Body of pancreas (tissue), 4 donors: ENCODE measurements around the gene PRAMEF5. TPM values are rescaled to one million over a fixed set of nuclear protein-coding genes. Genes with fewer than 3 reads are reported as not detected.
"Not testable (repeated sequence)": the region's sequence is repeated elsewhere in the genome, so short reads cannot be mapped to it uniquely, and the experiment has no call there.

Source experiments
- ATAC-seq: fragments of 150-250 bp; one replicate; pipeline ENCODE4 v1.9.1; 2016
- DNase-seq, 4 donors: peaks; one replicate each; pipeline ENCODE4 v3.0.0-alpha.2; 2019
- H3K27ac ChIP-seq, 4 donors: fragments of 200-600 bp; sonication (generic); 1 replicate in 3 of 4; 2 replicates in 1 of 4; pipeline versions ENCODE4 v1.5.1 to v1.6.1; 2016 to 2019; ENCODE audit warnings: mild to moderate bottlenecking in 1 of 4, mixed read lengths in 1 of 4, moderate library complexity in 1 of 4
- H3K27me3 ChIP-seq, 2 donors: fragments of 200-600 bp; sonication (generic); one replicate each; pipeline ENCODE4 v1.6.0; 2016; ENCODE audit warnings: mild to moderate bottlenecking in 1 of 2
- H3K36me3 ChIP-seq, 2 donors: fragments of 200-600 bp; sonication (generic); replicated peaks in 1 of 2; 2 replicates each; pipeline ENCODE4 v1.5.1; 2016; ENCODE audit warnings: low read depth in 2 of 2; ENCODE audit not compliant: insufficient read depth in 1 of 2
- H3K4me1 ChIP-seq: fragments of 200-600 bp; sonication (generic); one replicate; pipeline ENCODE4 v1.6.0; 2016
- H3K4me3 ChIP-seq, 2 donors: fragments of 200-600 bp; sonication (generic); 1 replicate in 1 of 2; 2 replicates in 1 of 2; pipeline ENCODE4 v1.5.1; 2016 to 2019
- H3K9me3 ChIP-seq, 3 donors: fragments of 200-600 bp; sonication (generic); 1 replicate in 2 of 3; 2 replicates in 1 of 3; pipeline ENCODE4 v1.5.1; 2016
- WGBS, 2 donors: methylation state at CpG; one replicate each; pipeline ENCODE4 v1.1.5; 2017; 5-methylcytosine and 5-hydroxymethylcytosine counted together
- intact Hi-C: fragments of 100-400 bp; cut with DNase I; formaldehyde crosslinking; loops from one replicate; pipeline ENCODE4 v1.15.1; 2023
- total RNA-seq, 2 donors: library from RNA; depleted of rRNA; stranded (reverse); fragments of >200 nt; gene quantifications; one replicate each; pipeline ENCODE4 v1.1.0, GENCODE V29; 2016

Gene PRAMEF5
- total RNA-seq, 2 donors from 2014 or later = not detected

GRCh38 chr1:13246554-13246871 is 7.5 kb upstream of the PRAMEF5 start:
- H3K27ac ChIP-seq, H3K9me3 ChIP-seq, DNase-seq, ATAC-seq, H3K36me3 ChIP-seq, H3K4me3 ChIP-seq, H3K4me1 ChIP-seq, intact Hi-C loops, H3K27me3 ChIP-seq: not testable (repeated sequence)
- 74 to 77% methylated on average over 2 of the region's 2 CpGs for WGBS, 2 donors

GRCh38 chr1:13247122-13247521 is 6.9 kb upstream of the PRAMEF5 start:
- H3K9me3 ChIP-seq, ATAC-seq, H3K4me1 ChIP-seq, H3K27ac ChIP-seq, H3K36me3 ChIP-seq, H3K4me3 ChIP-seq, DNase-seq, H3K27me3 ChIP-seq, intact Hi-C loops: not testable (repeated sequence)
- WGBS, 2 donors = 48 to 67% methylated on average over 6 to 7 of the region's 7 CpGs

- H3K4me1 ChIP-seq, intact Hi-C loops, DNase-seq, H3K27ac ChIP-seq, H3K36me3 ChIP-seq, ATAC-seq, H3K9me3 ChIP-seq, H3K4me3 ChIP-seq, H3K27me3 ChIP-seq: not testable (repeated sequence)
- no CpG with 5 or more reads among the region's 3 CpGs for WGBS, 2 donors
These were observed 11.1 kb downstream of the PRAMEF5 start for GRCh38 chr1:13265124-13265523.

GRCh38 chr1:13277016-13277415 is 23.0 kb downstream of the PRAMEF5 start:
- H3K27ac ChIP-seq, H3K4me1 ChIP-seq, H3K4me3 ChIP-seq, ATAC-seq, H3K9me3 ChIP-seq, H3K36me3 ChIP-seq, H3K27me3 ChIP-seq, DNase-seq, intact Hi-C loops: not testable (repeated sequence)
- 58 to 60% methylated on average over 1 to 6 of the region's 6 CpGs for WGBS, 2 donors

- ATAC-seq, DNase-seq, H3K4me1 ChIP-seq, intact Hi-C loops, H3K27ac ChIP-seq, H3K27me3 ChIP-seq, H3K9me3 ChIP-seq, H3K36me3 ChIP-seq, H3K4me3 ChIP-seq: not testable (repeated sequence)
- 47 to 76% methylated on average over 3 of the region's 3 CpGs for WGBS, 2 donors
These were observed 25.6 kb downstream of the PRAMEF5 start for GRCh38 chr1:13279617-13280016.

GRCh38 chr1:13285037-13285436 is 31.0 kb downstream of the PRAMEF5 start, which contains the start of gene PRAMEF8:
PRAMEF8 (minus strand) TSS chr1:13285137; CDS start chr1:13284091, 1,046 bp downstream.
- no CpG with 5 or more reads among the region's 1 CpG for WGBS, 2 donors
- H3K27ac ChIP-seq, H3K4me3 ChIP-seq, intact Hi-C loops, H3K27me3 ChIP-seq, H3K9me3 ChIP-seq, DNase-seq, H3K4me1 ChIP-seq, H3K36me3 ChIP-seq, ATAC-seq: not testable (repeated sequence)

GRCh38 chr1:13289030-13289429 is 35.0 kb downstream of the PRAMEF5 start:
- H3K9me3 ChIP-seq, H3K36me3 ChIP-seq, H3K27ac ChIP-seq, H3K4me3 ChIP-seq, intact Hi-C loops, ATAC-seq, H3K27me3 ChIP-seq, DNase-seq, H3K4me1 ChIP-seq: not testable (repeated sequence)
- 43% methylated on average over 3 of the region's 3 CpGs; no CpG with 5 or more reads in 1 of the 2 donors for WGBS, 2 donors

- H3K36me3 ChIP-seq, DNase-seq, ATAC-seq, H3K4me3 ChIP-seq, H3K9me3 ChIP-seq, intact Hi-C loops, H3K27ac ChIP-seq, H3K27me3 ChIP-seq, H3K4me1 ChIP-seq: not testable (repeated sequence)
- WGBS, 2 donors = 80 to 81% methylated on average over 1 to 2 of the region's 5 CpGs
These were observed 43.4 kb downstream of the PRAMEF5 start for GRCh38 chr1:13297216-13297931.

- 60% methylated on average over 1 of the region's 27 CpGs; no CpG with 5 or more reads in 1 of the 2 donors for WGBS, 2 donors
- not testable (repeated sequence) for DNase-seq
These were observed 44.7 kb downstream of the PRAMEF5 start for GRCh38 chr1:13298699-13299098.

GRCh38 chr1:13302197-13302596 is 48.2 kb downstream of the PRAMEF5 start:
- H3K9me3 ChIP-seq, intact Hi-C loops, H3K36me3 ChIP-seq, DNase-seq, H3K27ac ChIP-seq, H3K27me3 ChIP-seq, ATAC-seq, H3K4me3 ChIP-seq, H3K4me1 ChIP-seq: not testable (repeated sequence)

More at GRCh38 chr1:13298699-13299098, 44.7 kb downstream of the PRAMEF5 start:
- H3K36me3 ChIP-seq, H3K27me3 ChIP-seq, H3K9me3 ChIP-seq, ATAC-seq, intact Hi-C loops, H3K4me1 ChIP-seq, H3K4me3 ChIP-seq, H3K27ac ChIP-seq: not testable (repeated sequence)

- no CpG with 5 or more reads among the region's 1 CpG for WGBS, 2 donors
These were observed 49.2 kb downstream of the PRAMEF5 start, which contains the start of gene PRAMEF33 for GRCh38 chr1:13303239-13303638. PRAMEF33 (plus strand) TSS chr1:13303539; CDS start chr1:13305955, 2,416 bp downstream.

More at GRCh38 chr1:13303239-13303638, 49.2 kb downstream of the PRAMEF5 start, which contains the start of gene PRAMEF33:
- intact Hi-C loops, H3K4me3 ChIP-seq, H3K27ac ChIP-seq, H3K9me3 ChIP-seq, ATAC-seq, DNase-seq, H3K36me3 ChIP-seq, H3K27me3 ChIP-seq, H3K4me1 ChIP-seq: not testable (repeated sequence)
